NT2/D1 (cell line): ENCODE results near the gene ZACN.

Experiments
- SUZ12 ChIP-seq: IDR thresholded peaks from 2 replicates; pipeline ENCODE4 v1.6.1; 2011; ENCODE audit not compliant: insufficient read length, insufficient read depth; ENCODE audit errors: extremely low read depth
- YY1 ChIP-seq: IDR thresholded peaks from 2 replicates; pipeline ENCODE4 v1.6.1; 2011; ENCODE audit not compliant: insufficient read length, insufficient read depth
- ZNF274 ChIP-seq: IDR thresholded peaks from 2 replicates; pipeline ENCODE4 v1.6.1; 2011; ENCODE audit warnings: mild to moderate bottlenecking, low read depth, low read length

GRCh38 chr17:76079956-76080767 lies 1.2 kb downstream of the ZACN start:
- TF ChIP-seq SUZ12 (no peak), YY1 (no peak), ZNF274 (no peak)
